ENCODE measurements around the gene ARID1B. TPM values are rescaled to one million over a fixed set of nuclear protein-coding genes. Genes with fewer than 3 reads are reported as not detected.

ARID1B gene
- total and polyA plus RNA-seq, 9 of the 15 experiments (the other 6 are each of a cell fraction or from before 2014, with no cell fraction given), result 12.5 to 50.5 (median 25.8) TPM

GRCh38 chr6:156795825-156796224 is 18.6 kb downstream of the ARID1B start (continued):
- TF ChIP-seq MGA (IDR thresholded peaks at IDR 0.05), result no peak
- TF ChIP-seq RB1 (IDR thresholded peaks at IDR 0.05; ENCODE audit: low read depth), result no peak
- TF ChIP-seq REST (IDR thresholded peaks at IDR 0.05; ENCODE audit: borderline replicate concordance), result peak; percentile 35; the same call in 1 of the 2 replicates
- no peak for TF ChIP-seq REST (CRISPR knock-in tag; IDR thresholded peaks at IDR 0.05; ENCODE audit: low read depth)
- peak; percentile 20; the same call in 1 of the 2 replicates for TF ChIP-seq RFX1 (IDR thresholded peaks at IDR 0.05)
